Osteocyte (in vitro differentiated cells): ENCODE data around the gene UBE3D. TPM values are rescaled to one million over a fixed set of nuclear protein-coding genes. Genes with fewer than 3 reads are reported as not detected.

Experiments used
- DNase-seq: peaks from one replicate; pipeline ENCODE4 v3.0.0; 2021; ENCODE audit warnings: mixed read lengths; ENCODE audit not compliant: unreplicated experiment; ENCODE audit errors: extremely low spot score
- H3K27ac Mint-ChIP-seq: one replicate; pipeline ENCODE4 v1.8.0; 2021; ENCODE audit warnings: mild to moderate bottlenecking, mixed read lengths; ENCODE audit not compliant: unreplicated experiment
- H3K27me3 Mint-ChIP-seq: one replicate; pipeline ENCODE4 v1.8.0; 2021; ENCODE audit warnings: mixed read lengths; ENCODE audit not compliant: unreplicated experiment
- H3K36me3 Mint-ChIP-seq: one replicate; pipeline ENCODE4 v1.8.0; 2021; ENCODE audit warnings: mixed read lengths; ENCODE audit not compliant: unreplicated experiment
- H3K4me1 Mint-ChIP-seq: one replicate; pipeline ENCODE4 v1.8.0; 2021; ENCODE audit warnings: mixed read lengths; ENCODE audit not compliant: unreplicated experiment
- H3K4me3 Mint-ChIP-seq: one replicate; pipeline ENCODE4 v1.8.0; 2021; ENCODE audit warnings: mild to moderate bottlenecking, moderate library complexity, mixed read lengths; ENCODE audit not compliant: unreplicated experiment
- H3K9me3 Mint-ChIP-seq: one replicate; pipeline ENCODE4 v1.8.0; 2021; ENCODE audit warnings: mixed read lengths; ENCODE audit not compliant: unreplicated experiment
- CTCF ChIP-seq: fragments of 200-600 bp; sonication (generic); IDR thresholded peaks from 2 replicates; pipeline ENCODE4 v1.5.0; 2021; ENCODE audit warnings: antibody characterized with exemption, mild to moderate bottlenecking, moderate library complexity
- total RNA-seq: library from RNA; stranded (reverse); gene quantifications from 2 replicates; pipeline ENCODE4 v1.2.1, GENCODE V29; 2021

The UBE3D gene
- total RNA-seq, 1 donor from 2014 or later = 4.8 TPM

DNA sequence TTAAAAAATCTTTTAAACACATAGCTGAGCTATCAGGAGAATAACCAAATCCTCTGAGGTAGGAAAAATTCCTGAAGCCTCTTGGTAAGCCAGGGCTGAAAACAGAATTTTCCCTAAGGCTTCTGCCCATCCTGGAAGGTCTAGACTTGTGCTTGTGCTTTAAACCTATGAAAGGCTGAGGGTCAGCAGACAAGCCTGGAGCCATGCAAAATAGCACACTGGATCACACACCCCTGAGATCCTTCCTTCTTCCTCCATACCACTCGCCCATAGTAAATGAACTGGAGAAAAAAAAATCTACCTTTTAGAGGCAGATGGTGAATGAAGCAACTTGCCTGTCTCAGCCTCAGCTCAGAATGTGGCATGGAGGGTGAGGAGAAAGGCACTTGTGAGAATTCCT is 144.4 kb downstream of the UBE3D start:
- Mint-ChIP-seq H3K4me1 (peaks cover 32% of the 10 kb centered on the region), H3K9me3 (peaks cover 6% of the 10 kb centered on the region), H3K27me3 (no peaks in the 10 kb centered on the region), H3K4me3 (no peak overlapping the region), H3K36me3 (peaks cover 4% of the 10 kb centered on the region), H3K27ac (no peak overlapping the region)
- TF ChIP-seq CTCF = no peak
- DNase-seq = no peak

DNA sequence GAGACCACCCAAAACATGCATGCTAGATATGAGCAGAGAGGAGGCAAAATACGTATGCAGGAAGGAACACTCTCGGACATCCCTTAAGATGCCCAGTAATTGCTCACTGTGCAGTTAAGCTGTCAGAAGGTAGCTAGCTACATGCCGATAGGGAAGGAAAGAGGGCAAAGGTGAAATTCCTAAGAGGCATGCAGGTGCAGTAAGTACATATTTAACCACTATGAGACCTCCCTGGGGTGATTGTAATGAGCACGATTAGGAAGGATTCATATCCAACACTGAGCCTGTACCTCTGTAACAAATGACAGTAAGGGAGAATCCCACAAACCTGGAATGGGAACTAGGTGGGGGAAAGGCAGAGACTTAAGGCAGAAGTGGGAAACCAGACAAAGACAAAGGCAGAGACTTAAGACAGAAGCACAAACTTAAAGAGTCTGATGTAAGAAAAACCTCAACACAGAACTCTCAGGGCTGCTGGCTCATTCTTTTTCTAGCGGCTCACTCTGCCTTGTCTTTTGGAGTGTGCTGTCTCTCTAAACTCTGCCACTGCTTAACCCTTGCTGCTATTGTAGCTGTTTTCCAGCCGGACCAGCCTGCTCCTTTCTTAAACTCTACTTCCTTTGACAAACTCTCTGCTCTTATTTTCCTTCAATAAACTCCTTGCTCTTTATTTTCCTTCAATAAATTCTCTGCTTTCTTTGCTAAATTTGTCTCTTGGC is 148.1 kb downstream of the UBE3D start:
- TF ChIP-seq CTCF = no peak
- peak overlapping the region; percentile 32 for H3K4me3 Mint-ChIP-seq

GRCh38 chr6:82915666-82916065 is 150.0 kb downstream of the UBE3D start:
- Mint-ChIP-seq H3K27ac (no peak overlapping the region), H3K4me1 (peaks cover 14% of the 10 kb centered on the region), H3K27me3 (no peaks in the 10 kb centered on the region)

More for the DNA sequence above, 148.1 kb downstream of the UBE3D start:
- H3K4me1 Mint-ChIP-seq = peaks cover 24% of the 10 kb centered on the region
- H3K9me3 Mint-ChIP-seq = peaks cover 6% of the 10 kb centered on the region
- H3K27me3 Mint-ChIP-seq = no peaks in the 10 kb centered on the region
- peaks cover 9% of the 10 kb centered on the region for H3K36me3 Mint-ChIP-seq
- DNase-seq = no peak
- peak overlapping the region; percentile 71 for H3K27ac Mint-ChIP-seq

GRCh38 chr6:82914511-82914910 is 151.1 kb downstream of the UBE3D start:
- no peak for DNase-seq
- H3K36me3 Mint-ChIP-seq = peaks cover 11% of the 10 kb centered on the region
- no peak overlapping the region for H3K4me3 Mint-ChIP-seq
- TF ChIP-seq CTCF = no peak
- H3K27ac Mint-ChIP-seq = no peak overlapping the region
- peaks cover 24% of the 10 kb centered on the region for H3K4me1 Mint-ChIP-seq
- no peaks in the 10 kb centered on the region for H3K27me3 Mint-ChIP-seq
- H3K9me3 Mint-ChIP-seq = peaks cover 6% of the 10 kb centered on the region

More at GRCh38 chr6:82915666-82916065, 150.0 kb downstream of the UBE3D start:
- DNase-seq = no peak
- H3K4me3 Mint-ChIP-seq = no peak overlapping the region
- peaks cover 11% of the 10 kb centered on the region for H3K36me3 Mint-ChIP-seq
- no peak for TF ChIP-seq CTCF
- H3K9me3 Mint-ChIP-seq = peaks cover 6% of the 10 kb centered on the region

DNA sequence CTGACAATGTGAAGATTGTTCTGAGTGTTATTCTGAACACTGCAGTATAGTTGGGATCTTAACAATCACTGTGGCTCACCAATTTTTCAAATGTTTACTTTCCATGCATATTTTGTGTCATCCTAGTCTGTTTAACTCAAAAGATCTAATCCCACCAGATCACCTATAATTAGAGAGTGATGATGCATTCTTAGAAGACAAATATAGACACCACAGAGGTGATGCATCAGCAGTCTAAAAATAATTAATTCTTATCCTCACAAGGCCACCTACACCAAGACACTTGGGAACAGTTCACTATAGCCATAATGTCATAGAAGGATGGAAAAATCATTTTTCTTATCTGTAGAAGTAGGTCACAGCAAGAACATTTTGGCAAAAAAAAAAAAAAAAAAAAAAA is 154.8 kb downstream of the UBE3D start:
- Mint-ChIP-seq H3K4me1 (peaks cover 47% of the 10 kb centered on the region), H3K27ac (no peak overlapping the region), H3K27me3 (no peaks in the 10 kb centered on the region), H3K9me3 (no peaks in the 10 kb centered on the region), H3K4me3 (no peak overlapping the region), H3K36me3 (peaks cover 7% of the 10 kb centered on the region)
- TF ChIP-seq CTCF = no peak
- no peak for DNase-seq
